ENCODE measurements around the gene CDKL4.
A peak's percentile ranks its signal among the peaks of the same experiment; 100 is the strongest.
"Not testable (repeated sequence)": the region's sequence is repeated elsewhere in the genome, so short reads cannot be mapped to it uniquely, and the experiment has no call there.

CDKL4 gene

GRCh38 chr2:39202639-39203369 lies 41.0 kb downstream of the CDKL4 start:
- POLR2A ChIA-PET: interaction anchor here (1.4 kb wide), 1 partner anchor 82 kb away, joined by 5 read pairs; the partner anchor contains the start of gene SOS1
- Histone ChIP-seq H3K4me3 (ENCODE audit: low read depth, low read length) (no peak overlapping the region), H3K27ac (ENCODE audit: extremely low read depth, low read depth, low read length) (no peak overlapping the region), H3K36me3 (ENCODE audit: control insufficient read depth in 2 of 2, insufficient read depth in 1 of 2, low read length in 2 of 2) (no peaks in the 10 kb centered on the region), H3K9me3 (ENCODE audit: control insufficient read depth, insufficient read depth, low read depth, low read length) (no peaks in the 10 kb centered on the region), H3K4me1 (ENCODE audit: control insufficient read depth, insufficient read depth, low read length) (no peaks in the 10 kb centered on the region)
- CTCF ChIA-PET: interaction anchor here (0.6 to 1.6 kb wide), 4 partner anchors 25 to 1448 kb away, joined by 3 to 5 read pairs (median 4); no protein-coding TSS in a partner anchor
- TF ChIP-seq ZNF473 (tag by site-specific recombination; IDR thresholded peaks at IDR 0.05): no peak
- TF ChIP-seq ZNF660 (tag by site-specific recombination; IDR thresholded peaks at IDR 0.05): 0 out of 2 replicates have a peak, but pooled peaks have one; percentile 23
- 0 out of 2 replicates have a peak, but pooled peaks have one; percentile 18 for TF ChIP-seq ZNF398 (tag by site-specific recombination; IDR thresholded peaks at IDR 0.05)
- 0 out of 2 replicates have a peak, but pooled peaks have one; percentile 40 for TF ChIP-seq PRDM4 (tag by site-specific recombination; IDR thresholded peaks at IDR 0.05)
- TF ChIP-seq ZNF184 (tag by site-specific recombination; IDR thresholded peaks at IDR 0.05): no peak
- TF ChIP-seq ZNF394 (tag by site-specific recombination; IDR thresholded peaks at IDR 0.05; ENCODE audit: borderline replicate concordance): no peak
- TF ChIP-seq ZBTB7A (tag by site-specific recombination; IDR thresholded peaks at IDR 0.05; ENCODE audit: low read depth): no peak

- H3K4me3 ChIP-seq (ENCODE audit: low read depth, low read length); POLR2A ChIA-PET; H3K4me1 ChIP-seq (ENCODE audit: control insufficient read depth, insufficient read depth, low read length); H3K27ac ChIP-seq (ENCODE audit: extremely low read depth, low read depth, low read length); H3K9me3 ChIP-seq (ENCODE audit: control insufficient read depth, insufficient read depth, low read depth, low read length); H3K36me3 ChIP-seq (ENCODE audit: control insufficient read depth in 2 of 2, insufficient read depth in 1 of 2, low read length in 2 of 2): not testable (repeated sequence)
- CTCF ChIA-PET: interaction anchor here (1.3 kb wide), 1 partner anchor 137 kb away, joined by 3 read pairs; no protein-coding TSS in a partner anchor
Observed at GRCh38 chr2:39197003-39197402, 46.8 kb downstream of the CDKL4 start.

- CTCF ChIA-PET: no interaction called here
- peaks cover 3% of the 10 kb centered on the region; the same call in 1 of the 2 replicates for H3K4me1 ChIP-seq (ENCODE audit: control insufficient read depth, insufficient read depth, low read length)
- H3K36me3 ChIP-seq (ENCODE audit: control insufficient read depth in 2 of 2, insufficient read depth in 1 of 2, low read length in 2 of 2): no peaks in the 10 kb centered on the region
- TF ChIP-seq ZNF555 (tag by site-specific recombination; conservative IDR thresholded peaks at IDR 0.05) (no peak), ZNF530 (tag by site-specific recombination; IDR thresholded peaks at IDR 0.05; ENCODE audit: low read depth) (no peak), ZNF157 (tag by site-specific recombination; IDR thresholded peaks at IDR 0.05) (no peak), ZNF571 (tag by site-specific recombination; IDR thresholded peaks at IDR 0.05) (no peak), ZNF169 (tag by site-specific recombination; IDR thresholded peaks at IDR 0.05) (no peak), ZNF658 (tag by site-specific recombination; IDR thresholded peaks at IDR 0.05) (no peak), ZNF510 (tag by site-specific recombination; IDR thresholded peaks at IDR 0.05; ENCODE audit: insufficient replicate concordance) (no peak), ZNF776 (tag by site-specific recombination; IDR thresholded peaks at IDR 0.05; ENCODE audit: borderline replicate concordance) (no peak)
- H3K9me3 ChIP-seq (ENCODE audit: control insufficient read depth, insufficient read depth, low read depth, low read length): no peaks in the 10 kb centered on the region
- H3K4me3 ChIP-seq (ENCODE audit: low read depth, low read length): no peak overlapping the region
- H3K27ac ChIP-seq (ENCODE audit: extremely low read depth, low read depth, low read length): no peak overlapping the region
- POLR2A ChIA-PET: no interaction called here
Observed at GRCh38 chr2:39194686-39195085, 49.1 kb downstream of the CDKL4 start.
